HG02884 (cell line): ENCODE measurements around the gene C14orf39.

Experiments used
- ATAC-seq: cut with Tn5 transposase; IDR thresholded peaks from one replicate; pipeline ENCODE4 v1.9.1; 2021; ENCODE audit warnings: mild to moderate bottlenecking, moderate library complexity; ENCODE audit not compliant: unreplicated experiment

Gene C14orf39, protein sequence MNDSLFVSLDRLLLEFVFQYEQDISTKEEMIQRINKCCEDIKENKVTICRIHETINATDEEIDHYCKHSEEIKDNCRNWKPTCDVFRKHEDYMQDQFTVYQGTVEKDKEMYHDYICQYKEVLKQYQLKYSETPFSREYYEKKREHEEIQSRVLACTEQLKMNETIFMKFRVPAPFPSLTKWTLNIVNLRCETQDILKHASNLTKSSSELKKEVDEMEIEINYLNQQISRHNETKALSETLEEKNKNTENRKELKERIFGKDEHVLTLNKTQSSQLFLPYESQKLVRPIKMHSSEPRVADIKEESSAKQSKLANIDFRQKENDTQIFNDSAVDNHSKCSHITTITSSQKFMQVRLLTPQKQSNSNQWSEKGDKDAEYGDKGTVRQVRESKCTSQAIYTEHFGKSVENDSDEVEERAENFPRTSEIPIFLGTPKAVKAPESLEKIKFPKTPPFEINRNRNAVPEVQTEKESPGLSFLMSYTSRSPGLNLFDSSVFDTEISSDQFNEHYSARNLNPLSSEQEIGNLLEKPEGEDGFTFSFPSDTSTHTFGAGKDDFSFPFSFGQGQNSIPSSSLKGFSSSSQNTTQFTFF

DNA sequence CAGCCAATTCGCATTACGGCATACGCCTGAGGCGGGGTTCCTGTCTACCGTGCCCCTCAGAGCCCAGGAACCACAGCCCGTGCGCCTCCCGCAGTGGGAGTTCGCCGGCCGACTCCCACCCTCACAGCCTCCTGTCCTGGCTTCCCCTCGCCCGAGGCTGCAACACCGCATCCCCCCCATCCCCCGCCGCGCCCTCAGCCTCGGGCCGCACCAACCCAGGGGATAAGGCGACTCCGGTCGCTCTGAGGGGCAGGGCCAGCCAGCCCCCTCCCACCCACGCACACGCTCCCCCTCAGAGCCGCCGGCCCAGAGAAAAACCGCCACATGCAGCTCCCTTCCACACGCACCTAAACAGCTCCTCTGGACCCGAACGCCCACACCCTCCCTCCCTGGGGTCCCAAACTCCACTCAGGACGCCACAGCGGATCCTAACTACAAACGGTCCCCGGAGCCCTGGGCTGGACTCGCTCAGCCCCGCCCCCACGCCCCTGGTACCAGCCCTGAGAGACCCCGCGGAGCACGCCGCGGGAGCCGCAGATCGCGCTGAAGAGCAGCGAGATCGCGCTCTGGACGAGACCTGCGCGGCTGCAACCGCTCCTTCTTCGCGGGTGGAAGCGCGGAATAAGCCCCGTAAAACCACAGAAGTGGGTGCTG lies at the start of gene C14orf39:
C14orf39 (minus strand) TSS at position 466 of the 654 bp plus-strand sequence. CDS start 985 bp downstream, outside the sequence.
- ATAC-seq: no peak

GRCh38 chr14:60532442-60532841 lies 46.6 kb upstream of the C14orf39 start:
- ATAC-seq: no peak

DNA sequence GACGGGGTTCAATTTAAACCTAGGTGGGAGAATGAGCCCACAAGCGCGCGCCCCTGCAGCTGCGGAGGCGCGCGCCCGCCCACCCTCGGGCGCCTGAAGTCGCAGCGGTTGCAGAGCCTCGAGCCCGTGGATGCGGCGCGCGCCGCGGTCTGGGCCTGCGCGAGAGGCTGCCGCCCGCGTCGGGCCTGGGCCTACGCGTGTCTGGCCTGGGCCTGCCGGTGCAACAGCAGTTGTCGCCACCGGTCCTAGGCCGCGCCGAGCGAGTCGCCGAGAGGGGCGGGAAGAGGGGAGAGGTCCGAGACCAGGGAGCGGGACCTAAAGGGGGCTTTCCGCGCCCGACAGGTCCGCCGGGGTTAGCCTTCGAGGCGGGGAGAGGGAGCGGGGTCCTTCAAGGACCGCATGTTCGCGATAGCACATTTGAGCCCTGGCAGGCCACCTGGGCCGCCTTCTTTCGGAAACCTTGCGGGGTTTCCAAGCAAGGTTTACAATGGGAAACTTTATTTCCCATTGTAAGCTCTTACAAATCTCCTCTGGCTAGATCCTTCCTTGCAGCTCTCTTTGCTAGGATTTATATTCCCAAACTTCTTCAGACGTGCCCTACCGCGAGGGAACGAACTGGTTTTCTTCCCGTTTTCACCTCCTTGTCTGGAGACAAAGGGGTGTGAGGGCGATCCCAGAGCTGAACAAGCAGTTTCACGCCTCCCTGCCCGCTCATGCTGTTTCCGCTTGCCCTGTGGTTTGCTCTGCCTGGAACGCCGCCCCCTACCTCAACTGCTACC lies 29.8 kb upstream of the C14orf39 start:
- ATAC-seq: no peak

DNA sequence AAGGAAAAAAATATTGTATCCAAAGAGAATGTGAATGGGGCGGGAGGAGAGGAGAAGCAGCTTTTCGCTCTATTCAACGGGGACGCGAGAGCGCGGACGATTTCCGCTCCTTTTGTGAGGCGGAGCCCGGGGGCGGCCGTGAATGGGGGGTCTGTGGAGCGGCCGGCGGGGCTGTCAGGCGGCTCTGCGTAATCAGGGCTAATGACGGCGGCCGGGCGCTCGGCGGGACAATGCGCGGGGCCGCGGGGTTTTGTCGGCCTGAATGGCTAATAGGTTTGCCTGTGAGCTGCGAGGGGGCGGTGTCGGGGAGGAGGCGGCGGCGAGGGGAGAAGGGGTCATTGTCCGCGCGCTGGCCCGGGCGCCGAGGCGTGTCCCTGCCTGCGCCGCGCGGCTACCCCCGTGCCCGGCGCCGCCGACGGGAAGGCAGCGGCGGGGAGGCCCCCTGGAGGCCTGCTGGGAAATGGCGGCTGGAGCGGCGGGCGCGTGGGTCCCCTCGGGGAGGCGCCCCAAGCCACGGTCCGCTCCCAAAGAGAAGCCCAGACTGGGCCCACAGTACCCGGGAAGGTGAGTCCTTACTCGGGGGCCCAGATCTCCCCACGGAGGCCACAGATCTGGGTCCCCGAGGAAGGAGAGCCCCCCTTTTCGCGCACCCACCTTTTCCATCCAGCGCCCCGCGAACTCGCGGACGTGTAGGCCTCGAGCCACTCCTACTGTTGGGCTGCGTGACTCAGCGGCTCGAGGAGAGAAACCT lies 29.1 kb upstream of the C14orf39 start:
- peak; percentile 56 for ATAC-seq

DNA sequence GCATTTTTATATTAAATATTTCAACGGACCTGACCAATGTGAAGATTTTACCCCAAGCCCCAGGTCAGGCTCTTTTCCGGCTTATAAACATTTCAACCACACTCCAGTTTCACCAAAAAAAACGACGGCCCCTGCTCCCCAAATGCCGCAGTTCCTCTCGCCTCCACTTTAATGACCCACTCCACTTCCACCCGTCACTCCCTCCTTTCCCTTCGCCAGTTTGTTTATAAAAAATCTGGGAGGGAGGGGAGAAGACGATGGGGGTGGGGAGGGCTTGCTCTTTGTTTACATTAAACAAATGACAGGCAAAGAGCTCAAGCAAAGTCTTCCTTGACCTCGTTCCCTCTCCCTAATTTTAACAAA lies 28.5 kb upstream of the C14orf39 start:
- no peak for ATAC-seq

DNA sequence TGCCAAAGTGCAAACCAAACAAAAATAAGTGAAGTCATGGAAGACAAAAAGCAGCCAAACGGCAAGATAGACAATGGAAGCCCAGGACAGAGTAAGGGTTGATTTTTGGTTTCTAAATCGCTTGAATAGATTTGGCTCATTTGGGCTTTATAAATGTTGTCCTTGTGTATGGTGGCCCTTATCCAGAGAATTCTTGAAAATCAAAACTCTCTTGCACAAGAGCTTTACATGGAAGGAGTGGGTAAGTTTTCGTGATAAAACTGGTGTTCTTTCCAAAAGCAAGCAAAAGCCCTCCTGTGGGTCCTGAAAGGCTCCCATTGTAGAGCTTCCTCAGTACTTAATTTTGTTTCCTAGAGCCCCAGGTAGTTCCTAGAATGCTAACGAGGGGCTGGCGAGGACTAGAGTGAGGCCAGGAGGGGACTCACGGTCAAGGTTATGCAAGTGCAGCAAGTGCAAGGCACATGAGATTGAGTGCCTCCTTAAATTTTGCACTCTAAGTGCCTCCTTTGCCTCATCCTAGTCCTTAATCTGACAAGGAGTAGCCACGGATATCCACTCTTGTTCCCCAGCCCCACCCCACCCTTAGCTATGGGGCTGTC lies 27.2 kb upstream of the C14orf39 start:
- no peak for ATAC-seq

DNA sequence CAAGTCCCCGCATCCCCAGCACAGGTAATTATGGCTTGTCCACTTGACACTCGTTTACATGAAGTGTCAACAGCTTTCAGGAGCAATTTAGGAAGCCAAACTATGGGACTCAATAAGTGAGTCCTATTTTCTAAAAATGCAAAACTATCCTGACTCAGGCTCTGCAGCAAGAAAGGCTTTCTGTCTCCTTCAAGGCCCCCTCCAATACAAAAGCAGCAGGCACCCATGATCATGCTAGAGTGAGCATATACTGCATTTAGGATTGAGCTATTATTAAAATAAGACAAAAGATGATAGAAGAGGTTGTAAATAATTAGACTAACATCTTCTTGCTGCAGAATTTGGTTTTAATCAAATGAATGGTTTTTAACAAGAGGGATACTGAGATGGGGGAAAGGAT lies 26.3 kb upstream of the C14orf39 start:
- ATAC-seq: no peak

DNA sequence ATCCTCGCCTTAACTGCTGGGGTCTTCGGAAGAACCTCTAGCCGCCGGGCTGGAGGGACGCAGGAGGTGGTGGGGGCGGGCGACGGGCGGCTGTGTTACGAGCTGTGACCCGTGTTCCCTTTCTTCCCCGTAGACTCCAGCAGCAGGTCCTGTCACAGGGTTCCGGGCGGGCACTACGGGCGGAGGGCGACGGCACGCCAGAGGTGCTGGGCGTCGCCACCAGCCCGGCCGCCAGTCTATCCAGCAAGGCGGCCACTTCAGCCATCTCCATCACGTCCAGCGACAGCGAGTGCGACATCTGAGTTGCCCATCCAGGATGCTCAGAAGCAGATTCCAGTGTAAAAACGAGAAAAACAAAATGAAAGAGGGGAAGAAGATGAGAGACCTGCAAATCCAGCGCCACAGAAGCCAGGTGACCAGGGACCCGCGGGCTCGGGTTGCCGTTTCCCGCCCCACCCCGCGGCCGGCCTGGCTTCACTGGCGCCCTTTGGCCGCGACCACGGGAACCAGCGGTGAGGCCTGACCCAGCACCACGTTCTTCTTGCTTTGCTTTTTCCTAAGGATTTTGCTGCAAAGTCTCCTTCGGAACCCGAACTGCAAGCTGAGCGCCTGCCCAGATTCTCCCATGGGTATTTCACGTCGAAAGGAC lies 25.2 kb upstream of the C14orf39 start:
- no peak for ATAC-seq

- ATAC-seq: no peak
Observed at GRCh38 chr14:60510254-60510950, 24.5 kb upstream of the C14orf39 start.

GRCh38 chr14:60509438-60510253 lies 23.8 kb upstream of the C14orf39 start:
- ATAC-seq: no peak

GRCh38 chr14:60508707-60509437 lies 23.0 kb upstream of the C14orf39 start, which contains the start of gene SIX6:
Gene SIX6, plus strand, starts transcription at chr14:60509146. Its CDS starts 253 bp downstream, at chr14:60509399.
- ATAC-seq: no peak

DNA sequence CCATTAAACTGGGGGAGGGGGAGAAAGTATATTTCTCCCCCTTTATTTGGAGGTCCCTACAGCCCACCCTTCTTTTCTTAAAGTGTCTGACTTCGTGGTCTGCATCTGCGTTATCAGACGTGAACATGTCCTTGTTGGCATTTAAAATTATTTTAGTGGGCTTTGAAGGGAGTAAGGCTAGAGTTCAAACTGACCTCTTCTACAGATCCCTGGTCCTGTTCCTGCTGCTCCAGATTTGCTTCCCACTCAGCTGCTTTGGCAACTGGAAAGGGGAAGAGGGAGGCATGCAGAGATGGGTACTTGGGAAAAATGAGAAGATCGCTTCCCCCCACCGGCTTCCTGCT lies 22.5 kb upstream of the C14orf39 start:
- ATAC-seq: no peak

DNA sequence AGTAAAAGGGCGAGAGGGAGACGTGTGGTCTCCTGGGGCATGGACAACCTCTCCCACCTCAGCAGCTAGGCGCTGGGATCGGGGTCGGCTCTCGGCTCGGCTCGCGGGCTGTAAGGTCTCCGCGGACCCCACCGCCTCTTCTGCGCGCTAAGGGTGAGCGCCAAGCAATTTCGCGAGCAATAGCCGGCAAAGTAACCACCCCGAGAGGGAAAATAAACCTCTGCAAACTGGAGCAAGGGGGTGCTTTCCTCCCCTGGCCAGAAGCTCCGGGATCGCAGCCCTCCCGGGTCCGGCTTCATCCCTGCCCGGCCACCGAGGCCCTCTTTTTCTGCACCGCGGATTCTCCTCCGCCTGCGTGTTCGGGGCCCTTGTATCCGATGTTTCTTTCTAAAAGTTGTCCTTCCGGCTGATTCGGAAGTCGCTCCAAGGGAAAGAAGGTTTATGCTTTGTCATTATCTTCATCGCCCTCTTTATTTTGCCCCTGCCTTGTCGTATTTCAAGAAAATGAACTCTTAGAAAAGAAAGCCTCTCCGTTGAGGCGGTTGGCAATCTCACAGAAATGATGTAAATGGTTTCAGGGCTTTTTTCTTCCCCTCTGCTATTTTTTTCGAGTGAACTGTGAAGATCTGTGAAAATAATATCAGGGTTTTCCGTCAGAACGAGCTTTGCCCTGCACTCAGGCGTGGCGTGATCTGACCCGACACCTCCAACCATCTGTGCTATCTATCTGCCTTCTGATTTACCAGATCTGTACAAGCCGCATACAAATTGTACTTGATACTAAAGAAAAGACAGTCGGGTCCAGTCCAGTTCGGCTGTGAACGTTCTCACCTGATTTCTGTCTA lies 21.3 kb upstream of the C14orf39 start:
- no peak for ATAC-seq

DNA sequence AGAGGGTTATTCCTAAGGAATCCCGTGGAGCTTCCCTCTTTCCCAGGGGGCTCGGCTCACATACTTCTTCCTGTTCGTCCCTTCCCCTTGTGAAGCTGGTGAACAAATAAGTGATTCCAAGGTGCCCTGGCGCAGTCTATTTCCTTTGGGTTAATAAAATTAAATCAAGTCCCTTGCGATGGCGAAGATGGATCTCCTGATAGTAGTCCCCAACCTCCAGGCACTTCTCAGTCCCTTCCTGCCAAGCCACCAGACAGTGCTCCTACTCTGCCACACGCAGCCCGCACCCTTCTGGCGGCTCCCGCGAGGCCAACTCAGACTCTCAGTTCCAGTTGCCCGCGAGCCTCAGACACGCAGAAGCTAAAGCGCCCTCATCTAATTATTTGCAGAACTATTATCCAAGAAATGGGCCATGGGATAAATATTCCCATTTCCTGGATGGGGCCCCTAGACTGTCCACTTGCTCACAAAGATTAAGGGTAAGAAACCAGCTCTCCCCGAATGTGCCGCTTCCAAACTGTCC lies 20.7 kb upstream of the C14orf39 start:
- no peak for ATAC-seq

DNA sequence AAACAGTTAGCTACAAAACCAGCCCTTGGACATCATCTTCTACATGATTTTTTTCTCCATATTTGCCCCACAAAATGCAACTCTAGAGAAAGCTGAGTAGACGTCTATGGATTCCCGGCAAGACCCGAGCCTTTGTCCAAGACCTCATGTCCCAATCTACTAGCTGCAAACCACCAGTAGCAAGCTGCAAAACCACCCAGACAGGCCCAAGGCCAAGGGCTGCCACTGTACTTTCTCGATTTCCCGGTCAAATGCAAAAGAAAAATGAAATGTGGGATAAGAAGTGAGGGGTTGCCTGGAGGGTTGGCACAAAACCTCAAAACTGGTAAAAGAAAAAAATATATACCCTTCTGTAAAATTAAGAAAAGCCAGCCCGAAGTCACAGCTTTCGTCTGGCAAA lies 20.1 kb upstream of the C14orf39 start:
- ATAC-seq: no peak

DNA sequence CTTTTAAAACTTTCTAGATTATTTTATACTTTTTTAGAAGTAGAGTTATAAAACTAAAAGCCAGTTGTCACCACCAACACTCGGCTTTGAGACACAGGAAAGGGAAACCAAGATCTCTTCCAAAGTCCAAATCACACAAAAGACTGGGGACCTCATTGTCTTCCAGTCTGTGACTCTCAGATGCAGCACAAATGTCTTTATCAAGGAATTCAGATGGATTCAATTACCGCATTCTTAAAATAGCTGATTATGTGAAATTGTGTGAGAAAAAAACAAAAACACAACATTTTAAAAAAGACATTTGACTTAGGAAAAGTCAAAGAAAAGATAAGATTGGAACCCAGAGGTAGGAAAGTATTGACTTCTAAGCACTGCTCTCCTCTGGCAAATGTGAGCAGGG lies 19.6 kb upstream of the C14orf39 start:
- ATAC-seq: no peak
